Liver (tissue), 3 donors: ENCODE measurements around the gene DICER1.

Source experiments
- CTCF ChIP-seq: fragments of 150-350 bp; IDR thresholded peaks from 2 replicates; pipeline ENCODE4 v1.5.1; 2017; ENCODE audit warnings: improper control_type of control experiment, low read depth, low read length; ENCODE audit not compliant: missing input control
- EGR1 ChIP-seq, 2 donors: IDR thresholded peaks; 2 replicates each; pipeline ENCODE4 v1.6.1; 2016 to 2018; ENCODE audit warnings: antibody characterized with exemption in 2 of 2, low read depth in 2 of 2
- FOXA2 ChIP-seq: IDR thresholded peaks from 2 replicates; pipeline ENCODE4 v1.6.1; 2016; ENCODE audit warnings: antibody characterized with exemption
- HNF4A ChIP-seq, 2 donors: conservative IDR thresholded peaks; 2 replicates each; pipeline ENCODE4 v1.6.1; 2016; ENCODE audit warnings: antibody characterized with exemption in 2 of 2, mild to moderate bottlenecking in 2 of 2
- HNF4G ChIP-seq: IDR thresholded peaks from 2 replicates; pipeline ENCODE4 v1.6.1; 2016; ENCODE audit warnings: antibody characterized with exemption
- MAX ChIP-seq: IDR thresholded peaks from 2 replicates; pipeline ENCODE4 v1.6.1; 2016; ENCODE audit warnings: antibody characterized with exemption
- RAD21 ChIP-seq, 2 donors: IDR thresholded peaks; 2 replicates each; pipeline ENCODE4 v1.6.1; 2016; ENCODE audit warnings: antibody characterized with exemption in 2 of 2, mild to moderate bottlenecking in 2 of 2
- RXRA ChIP-seq, 2 donors: IDR thresholded peaks; 2 replicates each; pipeline ENCODE4 v1.6.1; 2017 to 2018; ENCODE audit warnings: antibody characterized with exemption in 2 of 2, mild to moderate bottlenecking in 1 of 2
- TAF1 ChIP-seq: conservative IDR thresholded peaks from 2 replicates; pipeline ENCODE4 v1.6.1; 2016; ENCODE audit warnings: antibody characterized with exemption, mild to moderate bottlenecking
- donor health status: healthy.
- donor health status: healthy.

- no peak for TF ChIP-seq RAD21 (IDR thresholded peaks at IDR 0.05)
- no peak for TF ChIP-seq CTCF
- TF ChIP-seq TAF1 = no peak
- no peak for TF ChIP-seq FOXA2
- TF ChIP-seq HNF4G = no peak
- TF ChIP-seq MAX = no peak
- no peak for TF ChIP-seq EGR1 (IDR thresholded peaks at IDR 0.05; ENCODE audit: low read depth in 2 of 2)
- TF ChIP-seq HNF4A (conservative IDR thresholded peaks at IDR 0.05) = no peak
- no peak for TF ChIP-seq RXRA (IDR thresholded peaks at IDR 0.05)
Observed at GRCh38 chr14:95061317-95062093, 95.8 kb downstream of the DICER1 start.
